ENCODE measurements around the gene TMEM91.
"Not testable (repeated sequence)": the region's sequence is repeated elsewhere in the genome, so short reads cannot be mapped to it uniquely, and the experiment has no call there.

The TMEM91 gene

GRCh38 chr19:41334793-41335192 lies 41.5 kb upstream of the TMEM91 start:
- no peak for TF ChIP-seq CTCF (IDR thresholded peaks at IDR 0.05)
- Histone ChIP-seq H3K36me3 (peaks cover 19 to 66% (median 51%) of the 10 kb centered on the region in 3 donors), H3K4me3 (no peak overlapping the region), H3K4me1 (no peaks in the 10 kb centered on the region), H3K27ac (no peak overlapping the region), H3K9me3 (no peaks in the 10 kb centered on the region), H3K27me3 (no peaks in the 10 kb centered on the region)
- no peak for DNase-seq
- intact Hi-C loops (cut with DNase I; ENCODE audit: low total_unique reads), result no loop called here

- no peaks in the 10 kb centered on the region for H3K4me1 ChIP-seq
- peaks cover 19 to 60% (median 52%) of the 10 kb centered on the region in 3 donors for H3K36me3 ChIP-seq
- H3K27me3 ChIP-seq, result no peaks in the 10 kb centered on the region
- intact Hi-C loops (cut with DNase I; ENCODE audit: low total_unique reads), result no loop called here
- no peak overlapping the region for H3K27ac ChIP-seq
- no peaks in the 10 kb centered on the region for H3K9me3 ChIP-seq
- DNase-seq, result no peak
- TF ChIP-seq CTCF (IDR thresholded peaks at IDR 0.05), result no peak
- no peak overlapping the region for H3K4me3 ChIP-seq
These were observed 40.9 kb upstream of the TMEM91 start for GRCh38 chr19:41335467-41335866.

- Histone ChIP-seq H3K36me3 (peaks cover 29 to 80% (median 71%) of the 10 kb centered on the region in 3 donors), H3K4me1 (no peaks in the 10 kb centered on the region), H3K27me3 (no peaks in the 10 kb centered on the region), H3K9me3 (no peaks in the 10 kb centered on the region), H3K4me3 (no peak overlapping the region), H3K27ac (no peak overlapping the region)
- DNase-seq, result no peak
- TF ChIP-seq CTCF (IDR thresholded peaks at IDR 0.05), result no peak
- intact Hi-C loops (cut with DNase I; ENCODE audit: low total_unique reads), result no loop called here
These were observed 36.4 kb upstream of the TMEM91 start for GRCh38 chr19:41339936-41340335.

GRCh38 chr19:41341669-41342490 lies 34.5 kb upstream of the TMEM91 start:
- intact Hi-C loops (cut with DNase I; ENCODE audit: low total_unique reads), result no loop called here
- no peak overlapping the region for H3K4me3 ChIP-seq
- TF ChIP-seq CTCF (IDR thresholded peaks at IDR 0.05), result no peak
- H3K27ac ChIP-seq, result no peak overlapping the region
- H3K9me3 ChIP-seq, result no peaks in the 10 kb centered on the region
- H3K27me3 ChIP-seq, result no peaks in the 10 kb centered on the region
- no peak for DNase-seq
- H3K36me3 ChIP-seq, result peaks cover 34 to 85% (median 82%) of the 10 kb centered on the region in 3 donors
- no peaks in the 10 kb centered on the region for H3K4me1 ChIP-seq

GRCh38 chr19:41344162-41344561 lies 32.2 kb upstream of the TMEM91 start:
- no peak overlapping the region for H3K27ac ChIP-seq
- no peak for DNase-seq
- H3K4me3 ChIP-seq, result no peak overlapping the region
- no peaks in the 10 kb centered on the region for H3K27me3 ChIP-seq
- H3K4me1 ChIP-seq, result no peaks in the 10 kb centered on the region
- intact Hi-C loops (cut with DNase I; ENCODE audit: low total_unique reads), result no loop called here
- no peaks in the 10 kb centered on the region for H3K9me3 ChIP-seq
- H3K36me3 ChIP-seq, result peaks cover 31 to 80% (median 77%) of the 10 kb centered on the region in 3 donors
- TF ChIP-seq CTCF (IDR thresholded peaks at IDR 0.05), result no peak

GRCh38 chr19:41346916-41347315 lies 29.4 kb upstream of the TMEM91 start:
- Histone ChIP-seq H3K4me1 (peaks cover 0 to 15% (median 11%) of the 10 kb centered on the region in 4 donors), H3K36me3 (peaks cover 26 to 59% (median 58%) of the 10 kb centered on the region in 3 donors)
- H3K9me3 ChIP-seq; H3K27ac ChIP-seq; intact Hi-C loops (cut with DNase I; ENCODE audit: low total_unique reads); H3K27me3 ChIP-seq; H3K4me3 ChIP-seq; DNase-seq: not testable (repeated sequence)
